ENCODE measurements around the gene BBS2. TPM values are rescaled to one million over a fixed set of nuclear protein-coding genes. Genes with fewer than 3 reads are reported as not detected.

Gene BBS2
- total RNA-seq, 4 donors from 2014 or later, result 55.1 to 98.6 (median 57.4) TPM

GRCh38 chr16:56450986-56451752 is 68.7 kb downstream of the BBS2 start, which contains the start of the genes NUDT21 and OGFOD1:
Gene NUDT21 (minus strand): TSS chr16:56451332. CDS start chr16:56451202, 130 bp downstream.
Gene OGFOD1 (plus strand): TSS chr16:56451554. CDS start chr16:56451613, 59 bp downstream.
- DNase-seq, result peak; percentile 95 to 96
- TF ChIP-seq POLR2A (IDR thresholded peaks at IDR 0.05) (peak in 1 of 2 donors; percentile 87), CTCF (IDR thresholded peaks at IDR 0.05) (no peak)
- peaks cover 22 to 24% of the 10 kb centered on the region in 2 donors for H3K4me1 ChIP-seq
- no peaks in the 10 kb centered on the region for H3K27me3 ChIP-seq
- intact Hi-C loops (cut with DNase I), result no loop called here
- 1 to 2% methylated on average over 44 to 54 of the region's 56 CpGs for WGBS, 2 donors
- H3K27ac ChIP-seq, result peak within 1 kb of the TSS; percentile 55 to 71 (median 71)
- H3K4me3 ChIP-seq (replicated peaks in 1 of 3), result peak within 1 kb of the TSS; percentile 50 to 99 (median 86)
- no peaks in the 10 kb centered on the region for H3K9me3 ChIP-seq
- peaks cover 4 to 8% of the 10 kb centered on the region in 2 donors for H3K36me3 ChIP-seq

DNA sequence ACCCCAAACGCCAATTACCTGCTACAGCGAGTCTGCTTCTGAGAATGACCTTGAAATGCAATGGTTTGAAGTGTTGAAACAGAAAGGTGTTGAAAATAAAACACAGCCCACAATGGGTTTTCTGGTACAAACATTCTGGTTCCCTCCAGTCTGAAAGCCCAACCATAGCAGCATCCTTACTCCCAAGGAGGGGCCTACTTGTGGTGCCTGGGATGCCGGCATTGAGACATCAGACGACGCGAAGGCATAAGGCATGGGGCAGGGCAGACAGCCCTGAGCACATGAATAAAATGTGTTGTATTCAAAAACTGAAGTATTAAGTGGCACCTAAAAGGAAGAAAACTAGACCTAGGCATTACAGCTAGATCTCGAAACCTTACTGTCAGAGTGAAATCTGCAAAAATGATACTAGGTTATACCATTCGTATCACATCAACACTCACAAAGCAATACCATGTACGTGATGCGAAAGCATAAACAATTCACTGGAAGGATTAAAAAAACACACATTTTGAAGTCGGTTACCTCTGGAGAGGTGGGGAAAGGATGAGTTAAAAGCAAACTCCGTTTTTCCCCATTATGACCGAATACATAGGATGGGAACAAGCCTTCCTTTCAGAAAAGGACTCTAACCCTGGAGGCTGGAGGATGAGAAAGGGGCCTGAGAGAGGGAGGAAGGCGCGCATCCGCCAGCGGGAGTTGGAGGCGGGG is 69.4 kb downstream of the BBS2 start:
- Histone ChIP-seq H3K4me3 (replicated peaks in 1 of 3) (peak overlapping the region; percentile 50 to 99 (median 86)), H3K27me3 (no peaks in the 10 kb centered on the region), H3K27ac (peak overlapping the region in 1 of 3 donors; percentile 52), H3K4me1 (peaks cover 22 to 24% of the 10 kb centered on the region in 2 donors), H3K9me3 (no peaks in the 10 kb centered on the region), H3K36me3 (peaks cover 3% of the 10 kb centered on the region in 2 donors)
- intact Hi-C loops (cut with DNase I), result no loop called here
- TF ChIP-seq CTCF (IDR thresholded peaks at IDR 0.05) (no peak), POLR2A (IDR thresholded peaks at IDR 0.05) (no peak)
- DNase-seq, result no peak
- 8% methylated on average over 18 of the region's 18 CpGs for WGBS, 2 donors

GRCh38 chr16:56448005-56448404 is 71.8 kb downstream of the BBS2 start:
- Histone ChIP-seq H3K36me3 (peaks cover 8 to 9% of the 10 kb centered on the region in 2 donors), H3K9me3 (no peaks in the 10 kb centered on the region), H3K4me3 (replicated peaks in 1 of 3) (no peak overlapping the region), H3K27me3 (no peaks in the 10 kb centered on the region), H3K27ac (no peak overlapping the region), H3K4me1 (peaks cover 22 to 23% of the 10 kb centered on the region in 2 donors)
- DNase-seq, result no peak
- TF ChIP-seq POLR2A (IDR thresholded peaks at IDR 0.05), result no peak
- TF ChIP-seq CTCF (IDR thresholded peaks at IDR 0.05), result no peak
- intact Hi-C loops (cut with DNase I), result no loop called here

- Histone ChIP-seq H3K4me1 (peaks cover 15% of the 10 kb centered on the region in 2 donors), H3K36me3 (peaks cover 8 to 11% of the 10 kb centered on the region in 2 donors), H3K9me3 (no peaks in the 10 kb centered on the region), H3K27me3 (no peaks in the 10 kb centered on the region), H3K4me3 (replicated peaks in 1 of 3) (no peak overlapping the region), H3K27ac (no peak overlapping the region)
- 64 to 92% methylated on average over 2 of the region's 2 CpGs for WGBS, 2 donors
- no peak for DNase-seq
- TF ChIP-seq CTCF (IDR thresholded peaks at IDR 0.05) (no peak), POLR2A (IDR thresholded peaks at IDR 0.05) (no peak)
- intact Hi-C loops (cut with DNase I), result no loop called here
Measured at GRCh38 chr16:56447286-56447685, 72.5 kb downstream of the BBS2 start.
